Stimulated activated CD4-positive, alpha-beta T cell treated with anti-CD3 and anti-CD28 coated beads, Interleukin-2, amount 100 ng/mL, for 24 hours (primary cell): Measurements from ENCODE around the gene AGAP1.

Experiments used
- DNase-seq, 2 donors: peaks; one replicate each; pipeline ENCODE4 v3.0.0-alpha.2; 2020

AGAP1 gene

GRCh38 chr2:235908826-235909225, 415.0 kb downstream of the AGAP1 start:
- no peak for DNase-seq

- DNase-seq = no peak
Measured at GRCh38 chr2:235909358-235909757, 415.5 kb downstream of the AGAP1 start.

GRCh38 chr2:235910067-235910466, 416.2 kb downstream of the AGAP1 start:
- no peak for DNase-seq

- no peak for DNase-seq
Measured at GRCh38 chr2:235911125-235911524, 417.3 kb downstream of the AGAP1 start.

- no peak for DNase-seq
Measured at GRCh38 chr2:235911633-235912233, 417.9 kb downstream of the AGAP1 start.

- DNase-seq = no peak
Measured at GRCh38 chr2:235914756-235915155, 420.9 kb downstream of the AGAP1 start.

DNA sequence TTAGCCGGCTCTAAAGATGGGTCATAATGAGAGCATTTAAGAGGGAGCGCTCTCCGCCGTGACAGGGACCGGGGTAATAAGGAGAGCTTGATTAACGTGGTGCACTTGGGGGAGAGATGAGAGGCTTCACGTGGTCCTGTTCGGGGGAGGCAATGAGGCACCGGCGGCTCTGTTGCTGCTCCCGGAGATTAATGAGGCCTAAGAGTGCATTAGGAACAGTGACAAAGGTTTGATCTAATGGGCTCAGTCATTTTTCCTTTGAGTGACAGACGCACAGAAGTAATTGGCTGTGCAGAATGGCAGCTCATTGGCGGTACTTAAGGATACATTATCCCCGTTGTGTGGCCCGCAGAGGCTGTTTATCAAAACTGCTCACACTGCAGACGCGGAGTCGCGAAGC, 423.7 kb downstream of the AGAP1 start:
- DNase-seq = no peak

- DNase-seq = no peak
Measured at GRCh38 chr2:235918876-235919275, 425.0 kb downstream of the AGAP1 start.

- no peak for DNase-seq
Measured at GRCh38 chr2:235920216-235920865, 426.5 kb downstream of the AGAP1 start.

GRCh38 chr2:235921508-235922191, 427.8 kb downstream of the AGAP1 start:
- DNase-seq = no peak

DNA sequence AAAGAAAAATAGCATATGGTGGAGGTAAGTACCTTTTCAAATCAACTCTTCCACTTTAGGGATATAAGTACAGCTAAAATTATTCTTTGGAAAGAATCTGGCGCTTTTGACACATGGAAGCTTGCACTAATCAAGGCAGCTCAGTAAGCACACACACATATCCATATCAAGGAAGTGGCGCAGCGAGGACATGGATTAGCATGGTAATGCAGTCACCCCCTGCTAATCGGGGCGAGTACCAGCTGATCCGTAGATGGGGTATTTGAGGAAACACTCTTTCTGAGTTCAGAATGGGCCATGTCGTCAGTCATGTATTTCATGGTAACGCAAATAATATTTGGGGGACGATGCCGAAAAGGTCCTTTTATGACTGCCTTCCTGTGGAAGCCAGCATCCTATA, 429.0 kb downstream of the AGAP1 start:
- DNase-seq = no peak

DNA sequence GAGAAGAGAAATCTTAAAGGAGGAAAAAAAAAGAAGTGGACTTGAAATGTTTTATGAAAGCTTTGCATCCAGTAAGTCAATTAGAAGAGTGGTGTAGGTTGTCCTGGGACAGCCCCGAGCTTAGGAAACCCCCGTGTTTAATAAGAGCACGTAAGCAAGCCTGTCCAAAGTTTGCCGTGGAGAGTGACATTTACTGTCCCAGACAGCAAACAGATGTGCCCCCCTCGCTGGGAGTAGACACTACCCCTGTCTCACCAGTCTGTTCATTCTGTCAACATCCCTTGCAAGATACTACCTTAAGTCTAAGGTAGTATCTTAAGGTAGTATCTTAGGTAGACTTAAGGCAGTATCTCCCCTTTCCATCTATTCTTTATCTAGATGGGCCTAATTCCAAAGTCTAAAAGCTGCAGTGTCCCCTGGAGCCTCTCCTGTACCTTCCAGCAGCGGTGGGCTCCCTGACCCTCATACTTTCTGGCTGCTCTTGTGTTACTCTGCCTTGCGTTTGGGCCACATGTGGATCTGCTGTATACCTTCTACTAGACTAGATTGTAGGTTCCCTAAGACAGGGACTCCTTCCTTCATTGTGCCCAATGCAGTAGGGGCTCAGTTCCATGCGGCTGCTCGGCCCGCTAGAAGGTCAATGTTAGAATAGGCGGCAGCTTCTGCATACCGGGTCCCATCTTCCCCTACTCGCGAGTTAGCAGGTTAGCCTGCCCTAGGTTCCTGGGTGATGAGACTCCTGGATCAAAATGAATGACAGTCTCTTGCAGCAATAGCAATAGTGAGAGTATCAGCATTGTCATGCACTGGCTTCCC, 430.2 kb downstream of the AGAP1 start:
- no peak for DNase-seq

DNA sequence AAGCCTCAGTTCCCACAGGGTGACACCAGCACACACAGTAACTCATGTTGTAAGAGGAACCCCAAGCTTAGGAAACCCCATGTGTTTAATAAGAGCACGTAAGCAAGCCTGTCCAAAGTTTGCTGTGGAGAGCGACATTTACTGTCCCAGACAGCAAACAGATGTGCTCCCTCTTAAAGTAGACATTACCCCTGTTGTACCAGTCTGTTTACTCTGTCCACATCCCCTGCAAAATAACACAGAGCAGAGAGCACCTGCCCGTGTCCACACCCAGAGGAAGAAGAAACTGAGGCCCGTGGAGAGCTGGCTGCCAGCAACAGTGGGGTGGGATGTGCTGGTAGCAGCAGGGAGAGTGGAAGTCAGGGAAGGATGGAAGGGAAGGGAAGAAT, 430.8 kb downstream of the AGAP1 start:
- no peak for DNase-seq

DNA sequence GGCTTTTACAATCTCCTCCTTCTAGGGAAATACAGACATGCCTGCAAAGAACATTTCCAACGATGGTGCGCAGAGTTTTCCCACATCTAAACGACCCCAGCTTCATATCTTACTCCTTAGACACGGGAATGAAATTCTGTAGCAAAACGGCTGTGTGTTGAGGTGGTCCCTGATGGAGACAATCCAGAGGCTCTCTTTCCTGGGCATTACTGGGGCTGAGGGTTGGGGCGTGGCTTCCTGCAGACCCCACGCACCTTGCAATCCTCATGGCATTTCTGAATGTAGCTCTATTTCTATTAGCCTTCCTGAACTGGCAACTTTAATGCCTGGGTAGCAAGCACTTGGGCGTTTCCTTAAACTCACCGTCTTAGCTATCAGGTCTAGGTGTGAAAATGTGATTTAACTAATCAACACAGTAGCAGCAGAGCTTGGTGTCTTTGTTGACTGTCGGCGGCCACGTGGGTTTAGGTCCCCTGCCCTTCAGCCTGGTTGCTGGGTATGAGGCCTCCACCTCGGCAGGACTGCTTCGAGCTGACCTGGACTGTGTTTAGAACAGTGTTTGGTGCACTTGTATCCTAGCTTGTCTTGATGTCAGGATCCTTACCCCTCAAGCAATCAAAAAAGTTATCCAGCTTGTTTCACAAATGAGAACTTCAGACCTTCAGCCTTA, 431.5 kb downstream of the AGAP1 start:
- DNase-seq = no peak

DNA sequence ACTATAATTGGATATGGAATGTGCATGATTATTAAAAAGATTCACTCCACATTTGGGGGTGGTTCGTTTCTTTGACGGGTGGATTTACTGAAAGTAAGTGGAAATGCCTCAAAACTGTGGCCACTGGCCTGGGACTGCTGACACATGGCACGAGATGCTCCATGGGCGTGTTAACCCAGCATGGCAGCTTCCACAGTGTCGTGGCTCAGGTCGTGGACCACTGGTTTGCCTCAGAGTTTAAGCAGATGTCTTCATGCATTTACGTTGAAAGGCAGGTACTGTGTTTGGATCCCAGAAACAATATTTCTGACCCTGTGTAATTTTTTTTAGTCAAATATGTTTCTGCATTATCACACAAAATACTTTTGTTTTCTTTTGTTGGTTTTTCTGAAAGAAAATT, 432.4 kb downstream of the AGAP1 start:
- no peak for DNase-seq

DNA sequence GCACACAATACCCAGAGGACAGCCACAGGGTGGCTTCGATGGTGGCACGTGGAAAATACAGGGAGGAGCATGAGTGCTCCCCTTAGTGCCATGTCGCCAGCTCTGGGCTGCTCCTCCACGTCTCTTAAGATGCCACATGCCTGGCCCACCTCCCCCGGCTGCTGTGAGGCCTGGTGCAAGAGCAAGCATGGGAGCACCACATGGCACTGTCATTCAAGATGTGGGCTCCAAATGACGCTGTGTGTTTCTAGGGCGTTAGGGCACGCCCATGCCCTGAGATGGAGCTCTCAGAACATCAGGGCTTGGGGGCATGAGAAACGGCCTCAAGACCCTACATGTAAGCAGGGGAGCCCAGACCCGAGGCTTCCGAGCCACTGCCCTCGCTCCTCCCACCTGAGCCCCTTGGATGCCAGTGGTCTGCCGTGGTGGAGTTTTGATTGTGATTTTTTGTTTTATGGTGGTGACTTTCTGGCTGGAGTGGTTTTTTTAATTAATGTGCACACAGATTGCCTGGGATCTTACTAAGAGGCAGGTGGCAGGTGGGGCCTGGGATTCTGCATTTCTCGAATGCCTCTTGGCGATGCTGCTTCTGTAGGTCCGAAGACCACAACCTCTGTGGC, 435.0 kb downstream of the AGAP1 start:
- no peak for DNase-seq

- DNase-seq = no peak
Measured at GRCh38 chr2:235930701-235931100, 436.9 kb downstream of the AGAP1 start.

- no peak for DNase-seq
Measured at GRCh38 chr2:235931676-235932075, 437.8 kb downstream of the AGAP1 start.

GRCh38 chr2:235934059-235934773, 440.4 kb downstream of the AGAP1 start:
- DNase-seq = no peak

GRCh38 chr2:235934774-235935484, 441.1 kb downstream of the AGAP1 start:
- no peak for DNase-seq

DNA sequence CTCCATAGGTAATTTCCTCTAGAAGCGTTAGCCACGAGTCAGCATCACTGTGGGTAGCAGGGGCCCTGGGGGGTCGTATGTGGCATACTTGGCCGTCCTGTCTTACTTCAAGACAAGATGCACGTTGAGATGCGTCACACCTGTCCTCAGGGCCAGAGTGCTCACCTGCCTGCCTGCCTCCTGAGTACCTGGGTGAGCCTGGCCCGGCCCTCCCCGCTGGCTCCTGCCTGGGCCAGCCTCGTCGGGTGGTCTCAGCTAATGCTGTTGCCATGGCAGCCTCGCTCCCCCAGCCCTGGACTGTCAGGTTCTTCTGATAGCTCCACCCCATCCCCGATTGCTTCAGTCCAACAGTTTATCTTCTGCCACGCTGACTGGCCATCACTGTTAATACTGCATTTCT, 441.9 kb downstream of the AGAP1 start:
- no peak for DNase-seq
